Spleen (tissue), 11 donors: ENCODE data around the gene CD80. TPM values are rescaled to one million over a fixed set of nuclear protein-coding genes. Genes with fewer than 3 reads are reported as not detected.

Experiments
- DNase-seq: peaks from one replicate; pipeline ENCODE4 v3.0.0-alpha.2; 2020
- H3K27ac ChIP-seq, 8 donors: fragments of 200-600 bp; sonication (generic) in 7 of 8; 1 replicate in 4 of 8; 2 replicates in 4 of 8; pipeline versions ENCODE4 v1.5.0 to v1.8.0; 2016 to 2021; ENCODE audit warnings: inconsistent platforms in 4 of 8, mild to moderate bottlenecking in 4 of 8, moderate library complexity in 1 of 8
- H3K27me3 ChIP-seq, 7 donors: fragments of 200-600 bp; sonication (generic) in 6 of 7; replicated peaks in 1 of 7; 1 replicate in 4 of 7; 2 replicates in 3 of 7; pipeline versions ENCODE4 v1.5.0 to v1.8.0; 2016 to 2021; ENCODE audit warnings: inconsistent platforms in 3 of 7, mild to moderate bottlenecking in 1 of 7
- H3K36me3 ChIP-seq, 6 donors: fragments of 200-600 bp; sonication (generic) in 5 of 6; 1 replicate in 4 of 6; 2 replicates in 2 of 6; pipeline versions ENCODE4 v1.5.0 to v1.8.0; 2016 to 2021; ENCODE audit warnings: inconsistent platforms in 2 of 6
- H3K4me1 ChIP-seq, 6 donors: fragments of 200-600 bp; sonication (generic) in 5 of 6; 1 replicate in 3 of 6; 2 replicates in 3 of 6; pipeline versions ENCODE4 v1.5.0 to v1.8.0; 2016 to 2021; ENCODE audit warnings: inconsistent platforms in 3 of 6
- H3K4me3 ChIP-seq, 8 donors: fragments of 200-600 bp; sonication (generic) in 7 of 8; 1 replicate in 4 of 8; 2 replicates in 4 of 8; pipeline versions ENCODE4 v1.5.0 to v1.8.0; 2016 to 2021; ENCODE audit warnings: inconsistent platforms in 4 of 8, mild to moderate bottlenecking in 4 of 8, moderate library complexity in 2 of 8
- H3K9me3 ChIP-seq, 8 donors: fragments of 200-600 bp; sonication (generic) in 7 of 8; 1 replicate in 4 of 8; 2 replicates in 4 of 8; pipeline versions ENCODE4 v1.5.0 to v1.8.0; 2016 to 2021; ENCODE audit warnings: inconsistent platforms in 4 of 8
- CTCF ChIP-seq, 11 experiments: fragments of 200-600 bp in 7 of 11; fragments of 450-650 bp in 4 of 11; sonication (generic) in 4 of 11; IDR thresholded peaks in 8 of 11; conservative IDR thresholded peaks in 3 of 11; 1 replicate in 7 of 11; 2 replicates in 4 of 11; pipeline versions ENCODE4 v1.4.0 to v1.8.0; 2016 to 2021; ENCODE audit warnings: antibody characterized with exemption in 11 of 11, inconsistent platforms in 4 of 11, mild to moderate bottlenecking in 1 of 11
- POLR2A ChIP-seq, 3 donors: fragments of 450-650 bp; IDR thresholded peaks; one replicate each; pipeline ENCODE4 v1.5.1; 2017; ENCODE audit warnings: antibody characterized with exemption in 3 of 3, mild to moderate bottlenecking in 1 of 3
- POLR2AphosphoS5 ChIP-seq, 3 donors: sonication (generic); formaldehyde crosslinking; IDR thresholded peaks; one replicate each; pipeline ENCODE4 v1.5.1; 2017; ENCODE audit warnings: antibody characterized with exemption in 3 of 3
- WGBS, 5 donors: extraction: QIAGEN DNeasy Blood & Tissue Kit in 3 of 5; methylation state at CpG; one replicate each; pipeline versions ENCODE4 v1.1.5 to v1.1.7; 2013 to 2018; 5-methylcytosine and 5-hydroxymethylcytosine counted together
- intact Hi-C: fragments of 100-400 bp; cut with DNase I; formaldehyde crosslinking; loops from one replicate; pipeline ENCODE4 v1.15.0; 2023; ENCODE audit warnings: low total_unique reads
- polyA plus RNA-seq, 3 donors: library from polyadenylated mRNA; stranded (reverse); fragments of 200-250 nt; gene quantifications; one replicate each; pipeline ENCODE4 v1.2.1, GENCODE V29; 2013
- total RNA-seq, 7 donors: library from RNA; depleted of rRNA in 3 of 7; stranded (reverse); fragments of >200 nt in 3 of 7; fragmentation: NEBNext Ultra II Directional in 4 of 7; extraction: Animal tissue kit (Norgen Biotek cat#: 25700) in 4 of 7; gene quantifications; one replicate each; pipeline versions ENCODE4 v1.1.0 to v1.2.1, GENCODE V29; 2016 to 2021
- donor health status: healthy with polysubstance abuse.
- donor health status: DM: no; HTN: no; CAD: no; lungs with moderate emphysema.
- donor health status: DM: no; HTN: no; CAD: no.
- donor health status: Bipolar disorder and iron deficiency.
- donor health status: healthy.
- donor health status: DM: no; HTN: no; CAD: no.
- donor health status: DM: yes; HTN: yes; CAD: no.

Gene CD80
- total and polyA plus RNA-seq, 10 donors: 1.5 to 33.0 (median 13.4) TPM

- Histone ChIP-seq H3K4me3 (no peak overlapping the region), H3K36me3 (no peaks in the 10 kb centered on the region), H3K27me3 (no peaks in the 10 kb centered on the region), H3K4me1 (peaks cover 0 to 8% (median 0%) of the 10 kb centered on the region in 6 donors), H3K27ac (no peak overlapping the region), H3K9me3 (no peaks in the 10 kb centered on the region)
- DNase-seq: no peak
- intact Hi-C loops: no loop called here
- TF ChIP-seq POLR2AphosphoS5 (IDR thresholded peaks at IDR 0.05) (no peak), POLR2A (IDR thresholded peaks at IDR 0.05) (no peak), CTCF (IDR thresholded peaks at IDR 0.05 in 8 of 11, conservative IDR thresholded peaks at IDR 0.05 in 3 of 11) (no peak)
- WGBS, 5 donors: 84 to 97% (median 92%) methylated on average over 7 of the region's 7 CpGs
Measured at GRCh38 chr3:119543147-119543546, 16.3 kb downstream of the CD80 start.

- WGBS, 5 donors: 70 to 89% (median 81%) methylated on average over 2 of the region's 2 CpGs
- H3K36me3 ChIP-seq: no peaks in the 10 kb centered on the region
- H3K9me3 ChIP-seq: no peaks in the 10 kb centered on the region
- peaks cover 0 to 8% (median 0%) of the 10 kb centered on the region in 6 donors for H3K4me1 ChIP-seq
- TF ChIP-seq POLR2A (IDR thresholded peaks at IDR 0.05) (no peak), CTCF (IDR thresholded peaks at IDR 0.05 in 8 of 11, conservative IDR thresholded peaks at IDR 0.05 in 3 of 11) (no peak), POLR2AphosphoS5 (IDR thresholded peaks at IDR 0.05) (no peak)
- no peaks in the 10 kb centered on the region for H3K27me3 ChIP-seq
- no peak overlapping the region for H3K4me3 ChIP-seq
- intact Hi-C loops: no loop called here
- H3K27ac ChIP-seq: no peak overlapping the region
- no peak for DNase-seq
Measured at GRCh38 chr3:119542168-119542767, 17.1 kb downstream of the CD80 start.

GRCh38 chr3:119541547-119541946 is 17.9 kb downstream of the CD80 start:
- DNase-seq: no peak
- Histone ChIP-seq H3K27ac (no peak overlapping the region), H3K9me3 (no peaks in the 10 kb centered on the region), H3K4me1 (peaks cover 0 to 8% (median 0%) of the 10 kb centered on the region in 6 donors), H3K27me3 (no peaks in the 10 kb centered on the region), H3K36me3 (peaks cover 0 to 6% (median 0%) of the 10 kb centered on the region in 6 donors), H3K4me3 (no peak overlapping the region)
- WGBS, 5 donors: 51 to 74% (median 67%) methylated on average over 3 of the region's 3 CpGs
- TF ChIP-seq POLR2A (IDR thresholded peaks at IDR 0.05) (no peak), POLR2AphosphoS5 (IDR thresholded peaks at IDR 0.05) (no peak), CTCF (IDR thresholded peaks at IDR 0.05 in 8 of 11, conservative IDR thresholded peaks at IDR 0.05 in 3 of 11) (no peak)
- intact Hi-C loops: no loop called here

GRCh38 chr3:119538772-119539171 is 20.6 kb downstream of the CD80 start:
- no peak overlapping the region for H3K4me3 ChIP-seq
- TF ChIP-seq POLR2A (IDR thresholded peaks at IDR 0.05): no peak
- no peak for TF ChIP-seq POLR2AphosphoS5 (IDR thresholded peaks at IDR 0.05)
- TF ChIP-seq CTCF (IDR thresholded peaks at IDR 0.05 in 8 of 11, conservative IDR thresholded peaks at IDR 0.05 in 3 of 11): no peak

More at GRCh38 chr3:119538772-119539171, 20.6 kb downstream of the CD80 start:
- no peaks in the 10 kb centered on the region for H3K9me3 ChIP-seq
- H3K4me1 ChIP-seq: peaks cover 0 to 8% (median 0%) of the 10 kb centered on the region in 6 donors
- intact Hi-C loops: no loop called here
- H3K27me3 ChIP-seq: no peaks in the 10 kb centered on the region
- no peak overlapping the region for H3K27ac ChIP-seq
- H3K36me3 ChIP-seq: peaks cover 0 to 9% (median 0%) of the 10 kb centered on the region in 6 donors
- no peak for DNase-seq
- 84 to 97% (median 85%) methylated on average over 1 of the region's 1 CpG for WGBS, 5 donors
